Stimulated activated CD8-positive, alpha-beta memory T cell treated with anti-CD3 and anti-CD28 coated beads, Interleukin-7, amount 100 ng/mL, for 48 hours (primary cell): Measurements from ENCODE around the gene ZNHIT1.
"Not testable (repeated sequence)": the region's sequence is repeated elsewhere in the genome, so short reads cannot be mapped to it uniquely, and the experiment has no call there.

ENCODE experiments used
- DNase-seq, 2 donors: peaks; one replicate each; pipeline ENCODE4 v3.0.0-alpha.2; 2020; ENCODE audit warnings: low read depth in 1 of 2; ENCODE audit errors: extremely low read depth in 1 of 2

ZNHIT1 gene

GRCh38 chr7:101186844-101187428 lies 31.0 kb upstream of the ZNHIT1 start:
- DNase-seq, result no peak

GRCh38 chr7:101189109-101189508 lies 28.9 kb upstream of the ZNHIT1 start:
- DNase-seq, result no peak

- no peak for DNase-seq
Measured at GRCh38 chr7:101195884-101196283, 22.1 kb upstream of the ZNHIT1 start.

- no peak for DNase-seq
Measured at GRCh38 chr7:101197991-101198390, 20.0 kb upstream of the ZNHIT1 start.

GRCh38 chr7:101198476-101198875 lies 19.5 kb upstream of the ZNHIT1 start:
- no peak for DNase-seq

- not testable (repeated sequence) for DNase-seq
Measured at GRCh38 chr7:101199522-101199921, 18.4 kb upstream of the ZNHIT1 start.

GRCh38 chr7:101200504-101200861 lies 17.5 kb upstream of the ZNHIT1 start:
- no peak for DNase-seq

- no peak for DNase-seq
Measured at GRCh38 chr7:101200862-101201599, 16.9 kb upstream of the ZNHIT1 start, which contains the start of gene MOGAT3. MOGAT3 (minus strand) TSS chr7:101201036; CDS start chr7:101200854, 182 bp downstream.

GRCh38 chr7:101201695-101202602 lies 16.0 kb upstream of the ZNHIT1 start:
- DNase-seq, result no peak

GRCh38 chr7:101202603-101202918 lies 15.4 kb upstream of the ZNHIT1 start:
- DNase-seq, result no peak

GRCh38 chr7:101203740-101204738 lies 13.9 kb upstream of the ZNHIT1 start:
- DNase-seq, result not testable (repeated sequence)

- no peak for DNase-seq
Measured at GRCh38 chr7:101205901-101206664, 11.9 kb upstream of the ZNHIT1 start.

GRCh38 chr7:101206665-101207042 lies 11.3 kb upstream of the ZNHIT1 start:
- DNase-seq, result no peak

GRCh38 chr7:101207459-101207858 lies 10.5 kb upstream of the ZNHIT1 start:
- DNase-seq, result no peak

GRCh38 chr7:101208794-101209193 lies 9.2 kb upstream of the ZNHIT1 start:
- no peak for DNase-seq

- DNase-seq, result no peak
Measured at GRCh38 chr7:101210143-101210542, 7.8 kb upstream of the ZNHIT1 start.

- DNase-seq, result no peak
Measured at GRCh38 chr7:101211501-101211900, 6.5 kb upstream of the ZNHIT1 start.

- DNase-seq, result no peak
Measured at GRCh38 chr7:101212014-101212413, 6.0 kb upstream of the ZNHIT1 start.

GRCh38 chr7:101216001-101216859 lies 1.7 kb upstream of the ZNHIT1 start:
- no peak for DNase-seq
